Ectodermal cell (in vitro differentiated cells): ENCODE results near the gene KRT71.

Source experiments
- H3K27ac ChIP-seq: 2 replicates; pipeline ENCODE4 v1.7.0; 2013; ENCODE audit warnings: mild to moderate bottlenecking, low read depth, low read length; ENCODE audit not compliant: insufficient read depth, poor library complexity, severe bottlenecking
- H3K27me3 ChIP-seq: 2 replicates; pipeline ENCODE4 v1.7.0; 2013; ENCODE audit warnings: mild to moderate bottlenecking, low read length; ENCODE audit not compliant: insufficient read depth, control insufficient read depth, poor library complexity, severe bottlenecking
- H3K36me3 ChIP-seq: one replicate; pipeline ENCODE4 v1.7.0; 2013; ENCODE audit warnings: low read length; ENCODE audit not compliant: control insufficient read depth, insufficient read depth
- H3K4me1 ChIP-seq: one replicate; pipeline ENCODE4 v1.7.0; 2013; ENCODE audit warnings: low read length; ENCODE audit not compliant: control insufficient read depth, insufficient read depth
- H3K4me3 ChIP-seq: 2 replicates; pipeline ENCODE4 v1.7.0; 2013; ENCODE audit warnings: low read depth, low read length, control low read depth; ENCODE audit not compliant: insufficient read depth
- H3K9me3 ChIP-seq: 2 replicates; pipeline ENCODE4 v1.7.0; 2013; ENCODE audit warnings: mild to moderate bottlenecking, low read length, moderate library complexity; ENCODE audit not compliant: control insufficient read depth
- WGBS, 2 experiments: methylation state at CpG; one replicate each; pipeline ENCODE4 v1.1.7; 2013; ENCODE audit warnings: missing lambda C conversion rate in 2 of 2; 5-methylcytosine and 5-hydroxymethylcytosine counted together

KRT71 gene

DNA sequence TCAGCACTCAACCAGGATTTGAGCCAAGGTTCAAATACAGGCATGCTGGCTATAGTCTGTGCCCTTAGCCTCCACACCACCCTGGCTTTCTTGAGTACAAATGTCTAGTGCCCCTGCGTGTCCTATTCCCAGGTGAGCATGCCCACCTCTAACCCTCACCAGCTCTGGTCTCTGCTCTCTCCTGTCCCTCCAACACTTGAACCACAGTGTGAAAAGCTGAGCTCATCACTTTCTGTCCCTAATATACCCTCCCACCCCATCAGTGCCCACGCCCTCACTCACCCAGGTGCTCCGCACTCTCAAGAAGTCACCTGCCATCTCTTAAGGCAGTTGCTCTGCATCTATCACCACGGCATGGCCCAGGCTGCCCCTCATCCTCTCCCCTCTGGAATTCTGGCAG is 7.0 kb upstream of the KRT71 start:
- H3K4me1 ChIP-seq: no peaks in the 10 kb centered on the region
- H3K27me3 ChIP-seq: no peaks in the 10 kb centered on the region
- 88 to 90% methylated on average over 4 of the region's 4 CpGs for WGBS, 2 experiments
- no peaks in the 10 kb centered on the region for H3K9me3 ChIP-seq
- H3K36me3 ChIP-seq: no peaks in the 10 kb centered on the region
- no peak overlapping the region for H3K27ac ChIP-seq
- no peak overlapping the region for H3K4me3 ChIP-seq

DNA sequence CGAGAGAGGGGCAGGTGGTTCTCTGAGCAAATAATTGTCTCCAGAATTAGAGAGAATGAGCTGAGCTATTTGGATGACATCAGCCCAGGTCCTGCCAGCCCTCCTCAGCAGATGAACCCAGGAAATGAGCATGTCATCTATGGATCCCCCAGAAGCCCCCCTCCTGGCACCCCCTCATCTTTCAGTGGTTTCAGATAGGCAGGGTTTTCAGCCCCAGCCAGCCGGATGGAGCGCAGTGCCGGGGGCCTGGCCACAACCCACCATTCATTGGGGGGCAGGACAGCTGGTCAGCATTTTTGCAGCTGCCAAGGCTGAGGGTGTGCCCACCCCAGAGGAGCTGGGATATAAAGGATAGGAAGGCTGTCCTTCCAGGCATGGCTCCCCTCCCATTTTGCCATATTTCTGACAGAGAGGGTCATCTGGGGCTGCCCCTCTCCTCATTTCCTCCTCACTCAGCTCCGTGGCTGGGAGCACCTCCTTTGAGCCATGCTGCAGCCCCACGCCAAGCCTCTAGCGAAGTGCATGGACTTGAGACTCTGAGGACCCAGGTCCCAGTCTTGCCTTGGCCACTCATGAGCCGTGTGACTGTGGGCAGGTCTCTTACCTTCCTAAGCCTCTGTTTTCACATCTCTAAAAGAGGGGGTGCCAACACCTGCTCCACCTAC is 6.0 kb upstream of the KRT71 start:
- no peak overlapping the region for H3K27ac ChIP-seq
- no peak overlapping the region for H3K4me3 ChIP-seq
- no peaks in the 10 kb centered on the region for H3K9me3 ChIP-seq
- 86 to 88% methylated on average over 8 of the region's 8 CpGs for WGBS, 2 experiments
- no peaks in the 10 kb centered on the region for H3K27me3 ChIP-seq
- H3K36me3 ChIP-seq: no peaks in the 10 kb centered on the region
- no peaks in the 10 kb centered on the region for H3K4me1 ChIP-seq

DNA sequence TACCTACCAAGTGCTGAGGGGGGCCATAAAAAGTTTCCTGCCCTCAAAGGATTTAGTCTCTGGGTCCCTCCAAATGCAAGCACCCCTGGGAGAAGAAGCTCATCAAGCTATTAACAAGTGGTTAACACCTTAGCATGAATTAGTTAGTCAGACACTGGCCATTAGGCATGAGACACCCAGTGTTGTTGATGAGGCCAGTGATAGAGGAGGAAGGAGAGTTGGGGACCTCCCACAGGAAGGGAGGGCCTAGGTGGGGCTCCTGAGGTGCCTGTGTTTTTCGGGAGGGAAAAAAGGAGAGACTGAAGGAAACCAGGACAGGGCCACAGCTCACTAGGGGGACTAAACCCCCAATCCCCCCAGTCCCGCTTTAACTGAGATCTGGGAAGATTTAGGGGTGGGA is 4.5 kb upstream of the KRT71 start:
- H3K4me3 ChIP-seq: no peak overlapping the region
- WGBS, 2 experiments: 90 to 92% methylated on average over 2 of the region's 2 CpGs
- no peaks in the 10 kb centered on the region for H3K27me3 ChIP-seq
- H3K9me3 ChIP-seq: no peaks in the 10 kb centered on the region
- no peak overlapping the region for H3K27ac ChIP-seq
- no peaks in the 10 kb centered on the region for H3K4me1 ChIP-seq
- no peaks in the 10 kb centered on the region for H3K36me3 ChIP-seq

DNA sequence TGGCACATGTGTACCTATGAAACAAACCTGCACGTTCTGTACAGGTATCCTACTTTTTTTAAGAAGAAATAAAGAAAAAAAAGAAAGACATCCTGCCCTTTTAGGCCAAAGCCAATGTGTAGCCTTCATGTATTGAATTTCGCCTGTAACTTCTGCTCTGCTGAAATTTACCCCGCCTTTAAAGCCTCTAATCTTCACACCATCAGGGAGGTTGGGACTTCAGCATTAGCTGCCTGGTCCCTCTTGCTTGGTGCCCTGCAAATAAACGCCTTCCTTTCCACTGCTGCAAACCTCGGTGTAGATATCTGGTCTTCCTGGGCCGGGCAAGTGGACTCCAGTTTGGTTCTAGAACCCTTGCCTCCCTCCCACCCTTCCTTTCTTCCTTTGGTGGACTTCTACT is 2.6 kb upstream of the KRT71 start:
- Histone ChIP-seq H3K27me3 (no peaks in the 10 kb centered on the region), H3K27ac (no peak overlapping the region), H3K9me3 (no peaks in the 10 kb centered on the region), H3K36me3 (no peaks in the 10 kb centered on the region), H3K4me1 (no peaks in the 10 kb centered on the region), H3K4me3 (no peak overlapping the region)
- WGBS, 2 experiments: 85 to 88% methylated on average over 6 of the region's 6 CpGs

DNA sequence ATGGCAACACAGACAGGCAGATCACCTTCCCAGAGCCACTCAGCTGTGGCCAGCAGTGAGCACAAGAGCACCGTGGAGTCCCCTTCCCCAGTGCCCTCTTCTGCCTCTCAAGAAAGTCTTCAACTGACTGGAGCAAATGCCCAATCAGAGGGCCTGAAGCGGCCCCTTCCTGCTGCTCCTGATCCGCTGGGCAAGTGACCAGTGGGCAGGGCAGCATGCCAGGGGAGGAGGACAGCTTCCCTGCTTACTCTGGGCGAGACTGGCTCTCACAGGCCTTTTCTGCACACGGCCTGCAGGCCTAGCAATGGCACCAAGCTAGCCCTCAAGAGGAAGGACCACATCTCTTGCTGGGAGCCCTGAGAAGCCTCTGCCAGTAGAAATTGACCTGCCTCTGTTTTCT is 890 bp downstream of the KRT71 start:
- Histone ChIP-seq H3K4me3 (no peak overlapping the region), H3K27me3 (no peaks in the 10 kb centered on the region), H3K36me3 (no peaks in the 10 kb centered on the region), H3K4me1 (no peaks in the 10 kb centered on the region), H3K27ac (no peak overlapping the region), H3K9me3 (no peaks in the 10 kb centered on the region)
- WGBS, 2 experiments: 87 to 93% methylated on average over 5 of the region's 5 CpGs

DNA sequence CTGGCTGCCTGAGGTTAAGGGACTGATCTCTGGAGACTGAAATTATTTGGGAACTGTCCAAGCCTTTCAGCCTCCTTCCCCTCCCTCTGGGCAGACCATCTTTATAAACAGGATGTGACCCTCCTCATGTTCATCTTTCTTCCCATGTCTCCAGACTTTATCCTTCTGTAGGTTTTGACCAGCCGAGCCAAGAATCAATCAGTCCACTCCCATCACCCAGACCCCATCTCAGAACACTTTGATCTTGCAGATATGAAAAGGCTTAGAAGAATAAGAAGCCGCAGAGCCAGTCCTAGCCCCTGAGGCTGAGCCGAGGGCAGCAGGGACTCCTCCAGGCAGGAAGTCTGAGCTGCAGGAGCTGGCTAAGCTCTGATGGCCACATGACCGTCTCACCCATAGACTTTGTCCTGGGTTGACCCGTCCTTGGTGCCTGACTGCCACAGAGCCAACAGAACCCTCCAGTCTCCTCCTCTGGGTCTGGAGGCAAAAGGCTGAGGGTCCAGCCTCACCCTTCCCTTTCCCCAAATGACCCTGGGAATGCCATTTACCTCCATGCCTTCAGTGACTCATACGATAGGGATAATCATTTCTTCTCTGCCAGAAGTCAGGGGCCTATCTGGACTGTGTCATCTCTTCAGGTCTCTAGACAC is 1.6 kb downstream of the KRT71 start:
- WGBS, 2 experiments: 79 to 81% methylated on average over 6 of the region's 6 CpGs
- Histone ChIP-seq H3K27me3 (no peaks in the 10 kb centered on the region), H3K9me3 (no peaks in the 10 kb centered on the region)

DNA sequence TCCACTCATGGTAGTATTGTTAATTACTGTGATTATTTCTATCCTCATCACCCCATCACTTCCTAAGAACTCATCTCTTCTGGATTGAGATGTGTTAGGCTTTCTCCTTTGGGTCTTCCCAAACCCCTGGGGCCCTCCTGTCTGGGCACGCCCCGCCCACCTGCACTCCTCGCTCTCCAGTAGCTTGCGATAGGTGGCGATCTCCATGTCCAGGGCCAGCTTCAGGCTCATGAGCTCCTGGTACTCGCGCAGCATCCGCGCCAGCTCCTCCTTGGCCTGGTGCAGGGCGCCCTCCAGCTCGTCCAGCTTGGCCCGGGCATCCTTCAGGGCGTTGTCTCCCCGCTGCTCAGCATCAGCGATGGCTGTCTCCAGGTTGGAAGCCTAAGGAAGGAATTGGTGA is 6.8 kb downstream of the KRT71 start:
- H3K27ac ChIP-seq: no peak overlapping the region
- H3K27me3 ChIP-seq: no peaks in the 10 kb centered on the region
- 90 to 91% methylated on average over 15 of the region's 15 CpGs for WGBS, 2 experiments
- no peak overlapping the region for H3K4me3 ChIP-seq
- H3K4me1 ChIP-seq: no peaks in the 10 kb centered on the region
- H3K36me3 ChIP-seq: no peaks in the 10 kb centered on the region
- no peaks in the 10 kb centered on the region for H3K9me3 ChIP-seq

More for the DNA sequence above, 1.6 kb downstream of the KRT71 start:
- Histone ChIP-seq H3K4me3 (no peak overlapping the region), H3K4me1 (no peaks in the 10 kb centered on the region), H3K36me3 (no peaks in the 10 kb centered on the region), H3K27ac (no peak overlapping the region)

DNA sequence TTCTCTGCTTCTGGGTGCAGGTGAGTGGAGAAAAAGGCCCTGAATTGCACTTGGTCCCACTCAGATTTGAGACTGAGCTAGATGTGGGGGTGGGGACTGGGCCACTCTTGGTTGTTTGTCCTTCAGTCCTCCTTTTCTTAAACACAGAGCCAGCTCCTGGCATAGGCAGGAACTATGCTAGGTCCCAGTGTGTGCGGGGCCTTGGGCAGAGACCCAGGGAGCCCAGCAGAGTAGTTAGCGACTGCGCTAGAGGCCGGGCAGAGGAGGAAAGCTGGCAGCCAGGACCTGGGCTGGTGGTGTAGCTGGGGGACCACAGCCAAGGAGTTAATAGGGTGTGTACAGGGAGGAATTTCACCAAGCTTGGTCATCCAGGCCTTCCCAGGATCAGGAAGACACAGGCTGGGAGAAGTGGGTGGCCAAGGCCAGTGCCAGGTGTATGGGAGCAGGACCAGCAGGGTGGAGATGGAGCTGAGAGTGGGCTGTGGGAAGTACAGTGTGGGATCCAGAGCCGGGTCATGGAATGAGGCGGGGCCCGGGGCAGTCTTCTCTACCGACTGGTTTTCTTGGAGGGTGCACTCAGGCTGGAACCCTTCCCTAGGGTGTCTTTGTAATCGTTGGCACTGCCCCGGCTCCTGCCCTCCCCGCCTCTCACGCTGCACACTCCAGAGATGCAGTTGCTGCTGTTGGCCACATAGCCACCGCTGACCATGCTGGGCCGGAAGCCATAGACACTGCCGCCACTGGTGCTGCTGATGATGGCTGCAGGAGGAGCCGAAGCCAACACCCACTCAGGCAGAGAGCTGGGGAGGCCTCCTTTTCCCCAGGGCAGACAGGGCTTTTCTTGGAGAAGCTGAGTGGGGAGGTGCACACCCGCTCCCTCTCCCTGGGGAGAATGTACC is 8.7 kb downstream of the KRT71 start:
- Histone ChIP-seq H3K9me3 (no peaks in the 10 kb centered on the region), H3K4me1 (no peaks in the 10 kb centered on the region), H3K27me3 (no peaks in the 10 kb centered on the region), H3K36me3 (no peaks in the 10 kb centered on the region), H3K27ac (no peak overlapping the region), H3K4me3 (no peak overlapping the region)
- WGBS, 2 experiments: 88 to 92% methylated on average over 17 of the region's 17 CpGs

DNA sequence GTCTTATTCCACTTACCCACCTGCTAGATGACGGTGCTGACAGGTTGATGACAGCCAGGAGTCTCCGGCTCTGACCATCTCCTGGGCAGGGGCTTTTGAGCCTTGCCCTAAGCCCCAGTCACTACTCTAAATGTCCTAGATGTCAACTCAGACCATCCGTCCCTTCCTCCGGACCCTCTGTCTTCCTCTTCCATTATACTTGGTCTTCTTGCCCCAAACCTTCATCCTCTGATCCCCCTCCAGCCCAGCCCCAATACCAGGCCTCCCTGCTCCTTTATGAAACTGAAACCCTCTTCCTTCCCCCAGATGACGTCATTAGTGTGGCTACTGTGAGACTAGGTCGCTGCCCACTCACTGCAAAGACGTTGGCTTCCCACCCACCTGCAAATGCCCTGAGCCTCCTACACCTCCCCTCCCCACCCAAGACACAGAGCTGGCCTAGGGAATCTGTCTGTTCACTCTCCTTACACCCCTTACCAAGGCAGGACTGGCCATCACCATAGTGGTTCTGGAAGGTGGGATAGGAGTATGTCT is 10.1 kb downstream of the KRT71 start:
- Histone ChIP-seq H3K4me1 (no peaks in the 10 kb centered on the region), H3K4me3 (no peak overlapping the region), H3K27me3 (no peaks in the 10 kb centered on the region), H3K9me3 (no peaks in the 10 kb centered on the region), H3K27ac (no peak overlapping the region), H3K36me3 (no peaks in the 10 kb centered on the region)
- WGBS, 2 experiments: 88 to 89% methylated on average over 7 of the region's 7 CpGs

DNA sequence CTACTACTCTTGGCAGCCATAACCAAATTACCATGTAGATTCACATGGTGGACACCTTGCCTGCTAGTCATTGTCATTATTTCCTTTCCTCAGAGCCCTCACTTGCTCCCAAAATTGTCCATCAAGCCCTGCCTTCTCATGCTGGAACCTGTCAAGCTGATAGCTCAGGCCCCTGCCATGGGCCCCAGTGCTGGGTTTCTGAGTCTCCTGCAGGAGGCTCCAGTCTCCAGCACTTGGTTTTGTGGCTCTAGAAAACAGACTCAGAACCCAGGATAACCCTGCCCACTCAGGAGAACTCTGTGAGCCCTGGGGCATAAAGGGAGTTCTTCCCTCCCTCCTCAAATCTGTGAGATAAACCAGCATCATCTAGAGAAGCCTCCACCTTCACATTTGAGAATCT is 10.8 kb downstream of the KRT71 start:
- H3K36me3 ChIP-seq: no peaks in the 10 kb centered on the region
- no peaks in the 10 kb centered on the region for H3K27me3 ChIP-seq

More for the DNA sequence above, 10.8 kb downstream of the KRT71 start:
- no peaks in the 10 kb centered on the region for H3K4me1 ChIP-seq
- no peak overlapping the region for H3K27ac ChIP-seq
- no peaks in the 10 kb centered on the region for H3K9me3 ChIP-seq
- H3K4me3 ChIP-seq: no peak overlapping the region
